Measurements from ENCODE around the gene UTS2R. TPM values are rescaled to one million over a fixed set of nuclear protein-coding genes. Genes with fewer than 3 reads are reported as not detected.
"Not testable (repeated sequence)": the region's sequence is repeated elsewhere in the genome, so short reads cannot be mapped to it uniquely, and the experiment has no call there.

The UTS2R gene
- total RNA-seq, 2 experiments from 2014 or later = not detected

GRCh38 chr17:82412081-82412480, 40.5 kb downstream of the UTS2R start:
- H3K4me3 Mint-ChIP-seq, POLR2A ChIA-PET: not testable (repeated sequence)
- H3K4me1 Mint-ChIP-seq = peaks cover 10% of the 10 kb centered on the region

GRCh38 chr17:82412535-82413520, 41.3 kb downstream of the UTS2R start:
- no peak for ATAC-seq (ENCODE audit: low read depth)
- Mint-ChIP-seq H3K36me3 (peaks cover 5% of the 10 kb centered on the region), H3K27ac (no peak overlapping the region), H3K4me3 (no peak overlapping the region), H3K9me3 (no peaks in the 10 kb centered on the region), H3K27me3 (no peaks in the 10 kb centered on the region), H3K4me1 (peaks cover 7% of the 10 kb centered on the region)
- POLR2A ChIA-PET = no interaction called here
- DNase-seq = no peak

More at GRCh38 chr17:82412081-82412480, 40.5 kb downstream of the UTS2R start:
- not testable (repeated sequence) for ATAC-seq (ENCODE audit: low read depth); DNase-seq; H3K27ac Mint-ChIP-seq; H3K27me3 Mint-ChIP-seq; H3K9me3 Mint-ChIP-seq; H3K36me3 Mint-ChIP-seq

- DNase-seq = peak; percentile 81
- POLR2A ChIA-PET = no interaction called here
- H3K4me3 Mint-ChIP-seq = peak overlapping the region; percentile 20
- peaks cover 5% of the 10 kb centered on the region for H3K36me3 Mint-ChIP-seq
- no peaks in the 10 kb centered on the region for H3K27me3 Mint-ChIP-seq
- no peak overlapping the region for H3K27ac Mint-ChIP-seq
- H3K9me3 Mint-ChIP-seq = no peaks in the 10 kb centered on the region
- H3K4me1 Mint-ChIP-seq = peaks cover 11% of the 10 kb centered on the region
- peak; percentile 28 for ATAC-seq (ENCODE audit: low read depth)
Measured at GRCh38 chr17:82414548-82415281, 43.1 kb downstream of the UTS2R start.

GRCh38 chr17:82415336-82415735, 43.8 kb downstream of the UTS2R start:
- Mint-ChIP-seq H3K4me1 (peaks cover 17% of the 10 kb centered on the region), H3K27me3 (no peaks in the 10 kb centered on the region), H3K9me3 (no peaks in the 10 kb centered on the region), H3K4me3 (no peak overlapping the region), H3K27ac (peak overlapping the region; percentile 16), H3K36me3 (peaks cover 11% of the 10 kb centered on the region)
- POLR2A ChIA-PET = no interaction called here
- ATAC-seq (ENCODE audit: low read depth) = no peak
- no peak for DNase-seq

- Mint-ChIP-seq H3K9me3 (no peaks in the 10 kb centered on the region), H3K36me3 (peaks cover 12% of the 10 kb centered on the region), H3K4me1 (peaks cover 17% of the 10 kb centered on the region), H3K27me3 (no peaks in the 10 kb centered on the region), H3K27ac (peak overlapping the region; percentile 16), H3K4me3 (no peak overlapping the region)
- no peak for DNase-seq
- ATAC-seq (ENCODE audit: low read depth) = no peak
- POLR2A ChIA-PET = no interaction called here
Measured at GRCh38 chr17:82415786-82416185, 44.2 kb downstream of the UTS2R start.

- no peak overlapping the region for H3K4me3 Mint-ChIP-seq
Measured at GRCh38 chr17:82416264-82416663, 44.7 kb downstream of the UTS2R start.

GRCh38 chr17:82416771-82417170, 45.2 kb downstream of the UTS2R start:
- H3K27ac Mint-ChIP-seq = no peak overlapping the region
- no peak for ATAC-seq (ENCODE audit: low read depth)
- H3K36me3 Mint-ChIP-seq = peaks cover 20% of the 10 kb centered on the region
- no peak overlapping the region for H3K4me3 Mint-ChIP-seq
- POLR2A ChIA-PET = interaction anchor here (0.6 to 4.0 kb wide), 3 partner anchors 33 to 148 kb away, joined by 3 to 28 read pairs (median 3); partner anchors contain the start of gene NARF
- no peak for DNase-seq
- peaks cover 17% of the 10 kb centered on the region for H3K4me1 Mint-ChIP-seq
- H3K9me3 Mint-ChIP-seq = no peaks in the 10 kb centered on the region
- H3K27me3 Mint-ChIP-seq = no peaks in the 10 kb centered on the region

More at GRCh38 chr17:82416264-82416663, 44.7 kb downstream of the UTS2R start:
- peaks cover 16% of the 10 kb centered on the region for H3K36me3 Mint-ChIP-seq
- DNase-seq (no peak), ATAC-seq (ENCODE audit: low read depth) (no peak)
- H3K27me3 Mint-ChIP-seq = no peaks in the 10 kb centered on the region
- peaks cover 17% of the 10 kb centered on the region for H3K4me1 Mint-ChIP-seq
- no peaks in the 10 kb centered on the region for H3K9me3 Mint-ChIP-seq
- no peak overlapping the region for H3K27ac Mint-ChIP-seq
- POLR2A ChIA-PET = interaction anchor here (1.2 kb wide), 1 partner anchor 42 kb away, joined by 3 read pairs; the partner anchor contains the start of gene NARF

GRCh38 chr17:82418001-82418986, 46.7 kb downstream of the UTS2R start, which contains the start of the genes HEXD and OGFOD3:
Gene HEXD, plus strand, starts transcription at chr17:82418347. Its CDS starts 1,453 bp downstream, at chr17:82419800.
Gene OGFOD3, minus strand, starts transcription at chr17:82418586. Its CDS starts 101 bp downstream, at chr17:82418485.
- DNase-seq = peak; percentile 96
- Mint-ChIP-seq H3K36me3 (peaks cover 25% of the 10 kb centered on the region), H3K4me1 (peaks cover 17% of the 10 kb centered on the region), H3K9me3 (no peaks in the 10 kb centered on the region), H3K4me3 (peak within 1 kb of the TSS; percentile 86), H3K27ac (peak within 1 kb of the TSS; percentile 91), H3K27me3 (no peaks in the 10 kb centered on the region)
- peak; percentile 83 for ATAC-seq (ENCODE audit: low read depth)
- POLR2A ChIA-PET = interaction anchor here (0.7 to 4.0 kb wide), 8 partner anchors 20 to 121 kb away, joined by 3 to 28 read pairs (median 5); no protein-coding TSS in a partner anchor

GRCh38 chr17:82419540-82419939, 48.0 kb downstream of the UTS2R start:
- ATAC-seq (ENCODE audit: low read depth) (no peak), DNase-seq (no peak)
- Mint-ChIP-seq H3K4me1 (peaks cover 14% of the 10 kb centered on the region), H3K27ac (peak overlapping the region; percentile 91), H3K9me3 (no peaks in the 10 kb centered on the region), H3K4me3 (peak overlapping the region; percentile 86), H3K36me3 (peaks cover 24% of the 10 kb centered on the region), H3K27me3 (no peaks in the 10 kb centered on the region)
- POLR2A ChIA-PET = interaction anchor here (0.6 to 4.0 kb wide), 9 partner anchors 9 to 122 kb away, joined by 3 to 28 read pairs (median 5); no protein-coding TSS in a partner anchor

GRCh38 chr17:82424001-82424862, 52.7 kb downstream of the UTS2R start:
- POLR2A ChIA-PET = no interaction called here

GRCh38 chr17:82424863-82425159, 53.2 kb downstream of the UTS2R start:
- POLR2A ChIA-PET = no interaction called here
- no peaks in the 10 kb centered on the region for H3K27me3 Mint-ChIP-seq
- peak overlapping the region; percentile 53 for H3K27ac Mint-ChIP-seq
- H3K4me3 Mint-ChIP-seq = no peak overlapping the region
- ATAC-seq (ENCODE audit: low read depth) (no peak), DNase-seq (no peak)
- peaks cover 21% of the 10 kb centered on the region for H3K4me1 Mint-ChIP-seq
- H3K36me3 Mint-ChIP-seq = peaks cover 38% of the 10 kb centered on the region
- no peaks in the 10 kb centered on the region for H3K9me3 Mint-ChIP-seq

More at GRCh38 chr17:82424001-82424862, 52.7 kb downstream of the UTS2R start:
- DNase-seq = peak; percentile 66
- H3K36me3 Mint-ChIP-seq = peaks cover 33% of the 10 kb centered on the region
- peak overlapping the region; percentile 53 for H3K27ac Mint-ChIP-seq
- no peak overlapping the region for H3K4me3 Mint-ChIP-seq
- H3K4me1 Mint-ChIP-seq = peaks cover 19% of the 10 kb centered on the region
- no peaks in the 10 kb centered on the region for H3K9me3 Mint-ChIP-seq
- H3K27me3 Mint-ChIP-seq = no peaks in the 10 kb centered on the region
- peak; percentile 66 for ATAC-seq (ENCODE audit: low read depth)
